Small intestine (tissue), 16 donors: ENCODE measurements around the gene CBX1. TPM values are rescaled to one million over a fixed set of nuclear protein-coding genes. Genes with fewer than 3 reads are reported as not detected.
A peak's percentile ranks its signal among the peaks of the same experiment; 100 is the strongest.

Source experiments
- DNase-seq, 2 donors: peaks; one replicate each; pipeline versions ENCODE4 v3.0.0 to v3.0.0-alpha.2; 2013
- FAIRE-seq: peaks from 2 replicates; lab custom pipeline; 2012; peaks lifted over from hg19 to GRCh38; lab: Jason Lieb, UNC
- H3K27ac ChIP-seq, 3 donors: one replicate each; pipeline ENCODE4 v1.5.1; 2013; ENCODE audit warnings: low read length in 2 of 3, mild to moderate bottlenecking in 2 of 3, control low read depth in 1 of 3, inconsistent platforms in 1 of 3, low read depth in 1 of 3, moderate library complexity in 1 of 3
- H3K27me3 ChIP-seq, 3 donors: one replicate each; pipeline ENCODE4 v1.6.1; 2013; ENCODE audit warnings: low read length in 3 of 3, inconsistent platforms in 1 of 3; ENCODE audit not compliant: control insufficient read depth in 3 of 3, insufficient read depth in 3 of 3
- H3K36me3 ChIP-seq, 3 donors: one replicate each; pipeline ENCODE4 v1.6.1; 2013; ENCODE audit warnings: low read length in 3 of 3, inconsistent platforms in 1 of 3, low read depth in 1 of 3, mild to moderate bottlenecking in 1 of 3, moderate library complexity in 1 of 3; ENCODE audit not compliant: control insufficient read depth in 3 of 3, insufficient read depth in 2 of 3
- H3K4me1 ChIP-seq, 3 donors: one replicate each; pipeline ENCODE4 v1.6.1; 2013; ENCODE audit warnings: low read length in 2 of 3, inconsistent platforms in 1 of 3, low read depth in 1 of 3, mild to moderate bottlenecking in 1 of 3, moderate library complexity in 1 of 3; ENCODE audit not compliant: control insufficient read depth in 3 of 3, insufficient read depth in 2 of 3
- H3K4me3 ChIP-seq, 3 donors: one replicate each; pipeline ENCODE4 v1.5.1; 2013; ENCODE audit warnings: low read length in 3 of 3, control low read depth in 1 of 3, inconsistent platforms in 1 of 3, low read depth in 1 of 3, mild to moderate bottlenecking in 1 of 3, moderate library complexity in 1 of 3
- H3K9me3 ChIP-seq, 2 donors: one replicate each; pipeline ENCODE4 v1.6.1; 2013; ENCODE audit warnings: low read depth in 1 of 2, low read length in 1 of 2; ENCODE audit not compliant: control insufficient read depth in 2 of 2, insufficient read depth in 1 of 2
- WGBS, 3 donors: extraction: QIAGEN DNeasy Blood & Tissue Kit; methylation state at CpG; one replicate each; pipeline ENCODE4 v1.1.7; 2013; 5-methylcytosine and 5-hydroxymethylcytosine counted together
- long read RNA-seq, 10 donors: transcript quantifications; one replicate each; lab custom pipeline, GENCODE V29; 2026
- polyA plus RNA-seq, 4 donors: library from polyadenylated mRNA; stranded (reverse) in 3 of 4; unstranded in 1 of 4; fragments of 200-250 nt in 3 of 4; fragments of 120-200 nt in 1 of 4; gene quantifications; one replicate each; pipeline versions ENCODE4 v1.2.1 to v1.2.3, GENCODE V29; 2013
- donor health status: healthy with polysubstance abuse.
- donor health status: control.
- donor health status: control.
- donor health status: Bipolar disorder and iron deficiency.
- donor health status: healthy.

CBX1 gene
- polyA plus RNA-seq, result 10 to 100 TPM in 2 of 4 donors, 1 to 10 TPM in 2; 9.4 to 57.1 (median 19.8) TPM
- long read RNA-seq, donor 1, result 0 reads
- long read RNA-seq, donor 2, transcript CBX1-201 (5 exons, 2,232 nt), result major isoform, 7 of 16 reads
- long read RNA-seq, donor 2, partial matches to known transcripts, result 9 of 16 reads
- long read RNA-seq, donor 2, other reads (novel, unspliced or antisense), result 0 of 16 reads
- long read RNA-seq, donor 3, transcript CBX1-201 (5 exons, 2,232 nt), result major isoform, 6 of 17 reads
- long read RNA-seq, donor 3, partial matches to known transcripts, result 9 of 17 reads
- long read RNA-seq, donor 3, other reads (novel, unspliced or antisense), result 0 of 17 reads
- long read RNA-seq, donor 4, partial matches to known transcripts, result 0 of 1 reads
- long read RNA-seq, donor 4, other reads (novel, unspliced or antisense), result 0 of 1 reads
- long read RNA-seq, donor 5, partial matches to known transcripts, result 0 of 2 reads
- long read RNA-seq, donor 5, other reads (novel, unspliced or antisense), result 0 of 2 reads
- long read RNA-seq, donor 6, transcript CBX1-201 (5 exons, 2,232 nt), result major isoform, 5 of 7 reads
- long read RNA-seq, donor 6, partial matches to known transcripts, result 0 of 7 reads
- long read RNA-seq, donor 6, other reads (novel, unspliced or antisense), result 0 of 7 reads
- long read RNA-seq, donor 7, transcript CBX1-201 (5 exons, 2,232 nt), result major isoform, 44 of 91 reads
- long read RNA-seq, donor 7, partial matches to known transcripts, result 45 of 91 reads
- long read RNA-seq, donor 7, other reads (novel, unspliced or antisense), result 0 of 91 reads
- long read RNA-seq, donor 8, partial matches to known transcripts, result 0 of 2 reads
- long read RNA-seq, donor 8, other reads (novel, unspliced or antisense), result 0 of 2 reads
- long read RNA-seq, donor 9, partial matches to known transcripts, result 0 of 2 reads
- long read RNA-seq, donor 9, other reads (novel, unspliced or antisense), result 0 of 2 reads
- long read RNA-seq, donor 10, transcript CBX1-201 (5 exons, 2,232 nt), result major isoform, 29 of 68 reads
- long read RNA-seq, donor 10, partial matches to known transcripts, result 37 of 68 reads
- long read RNA-seq, donor 10, other reads (novel, unspliced or antisense), result 0 of 68 reads

DNA sequence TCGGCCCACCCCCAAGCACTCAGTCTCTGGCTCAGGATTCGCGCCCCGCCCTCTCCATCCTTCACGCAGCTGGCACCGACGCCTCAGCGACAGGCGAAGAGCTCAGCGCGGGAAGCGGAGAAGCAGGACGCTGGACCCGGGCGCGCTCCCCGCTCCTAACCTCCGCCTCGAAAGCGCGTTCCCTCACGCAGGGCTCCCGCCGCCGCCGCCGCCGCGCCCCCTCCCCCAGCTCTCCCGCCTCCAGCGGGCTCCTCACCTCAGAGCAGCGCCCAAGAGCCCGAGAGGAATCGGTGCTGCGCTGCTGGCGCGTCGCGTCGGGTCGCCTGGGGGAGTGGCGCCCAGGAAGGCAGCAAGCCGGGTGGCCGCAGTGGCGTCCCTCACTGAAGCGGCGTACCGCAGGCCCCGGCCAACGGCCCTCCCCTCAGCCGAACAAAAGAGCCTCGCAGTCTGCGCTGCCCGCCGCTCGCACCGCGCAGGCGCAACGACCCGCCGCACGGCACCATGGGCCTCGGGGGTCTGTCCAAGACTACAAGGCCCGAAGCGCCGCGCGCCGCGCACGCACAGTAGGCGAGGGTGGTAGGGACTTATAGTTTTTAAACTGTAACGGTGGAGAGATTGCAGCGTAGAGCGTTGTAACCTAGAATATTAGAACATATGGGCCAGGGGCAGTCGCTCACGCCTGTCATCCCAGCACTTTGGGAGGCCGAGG is at the start of gene CBX1:
Gene CBX1, minus strand, starts transcription at position 467 of the 709 bp plus-strand sequence. CDS start 24,474 bp downstream, outside the sequence.
- 0 to 1% (median 1%) methylated on average over 49 to 79 of the region's 79 CpGs for WGBS, 3 donors
- Histone ChIP-seq H3K4me1 (peaks cover 0 to 4% (median 0%) of the 10 kb centered on the region in 3 donors), H3K27ac (peak within 1 kb of the TSS; percentile 68 to 91 (median 88)), H3K27me3 (no peaks in the 10 kb centered on the region), H3K9me3 (no peaks in the 10 kb centered on the region), H3K36me3 (peaks cover 0 to 3% (median 0%) of the 10 kb centered on the region in 3 donors), H3K4me3 (peak within 1 kb of the TSS; percentile 74 to 91 (median 89))
- DNase-seq (peak; percentile 90 to 97), FAIRE-seq (no peak)

DNA sequence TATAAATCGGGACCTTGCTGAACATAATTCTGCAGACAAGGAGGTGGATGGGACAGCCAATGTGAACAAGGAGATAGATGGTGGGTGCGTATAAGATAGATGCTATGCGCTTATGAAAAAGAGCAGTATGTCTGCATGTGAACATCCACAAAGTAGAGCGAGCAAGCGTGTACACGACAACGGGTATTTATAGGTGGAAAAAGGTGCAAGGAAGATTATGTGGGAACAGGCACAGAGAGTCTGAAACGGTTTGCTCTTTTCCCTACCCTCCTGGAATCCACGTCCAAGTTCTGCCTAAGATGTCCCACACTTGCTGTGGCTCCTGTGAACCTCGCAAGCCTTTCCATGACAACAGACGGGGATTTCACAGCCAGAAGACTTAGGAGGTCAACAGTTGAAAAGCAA is 49.3 kb upstream of the CBX1 start:
- H3K4me3 ChIP-seq, result no peak overlapping the region
- 49 to 63% (median 56%) methylated on average over 11 of the region's 11 CpGs for WGBS, 3 donors
- FAIRE-seq (no peak), DNase-seq (no peak)
- H3K9me3 ChIP-seq, result no peaks in the 10 kb centered on the region
- H3K36me3 ChIP-seq, result no peaks in the 10 kb centered on the region
- H3K27me3 ChIP-seq, result peaks cover 0 to 39% (median 5%) of the 10 kb centered on the region in 3 donors
- H3K4me1 ChIP-seq, result peaks cover 0 to 14% (median 0%) of the 10 kb centered on the region in 3 donors
- H3K27ac ChIP-seq, result no peak overlapping the region

DNA sequence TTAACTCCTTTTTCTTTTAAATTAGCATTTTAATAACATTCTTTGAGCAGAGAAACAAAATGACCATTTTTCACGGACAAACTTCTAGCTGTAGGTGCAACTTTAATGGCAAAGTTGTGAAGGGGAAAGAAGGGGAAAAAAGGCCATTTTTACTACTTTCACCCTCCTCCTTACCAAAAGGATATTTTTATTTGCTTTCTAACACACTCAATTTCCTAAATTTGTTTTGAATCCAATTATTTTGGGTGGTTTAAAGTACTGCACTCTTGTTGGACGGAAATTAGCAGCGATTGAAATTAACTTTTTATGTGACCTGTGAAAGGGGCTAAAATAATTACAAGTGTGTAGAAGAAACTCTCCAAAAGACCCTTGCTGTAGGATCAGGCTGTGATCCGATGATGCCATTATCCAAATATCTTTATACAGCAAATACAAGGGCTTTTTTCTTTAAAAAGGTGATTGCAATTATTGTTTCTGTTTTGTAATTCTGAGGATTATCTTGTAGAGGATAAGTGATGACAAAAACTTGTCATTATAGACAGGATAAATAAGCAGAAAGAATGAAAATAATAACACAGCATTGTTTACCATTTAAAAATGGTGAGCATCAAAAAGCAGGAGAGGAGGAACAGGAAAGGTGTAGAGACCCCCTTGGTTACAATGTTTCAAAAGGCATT is 48.6 kb upstream of the CBX1 start:
- WGBS, 3 donors, result 67 to 79% (median 76%) methylated on average over 4 of the region's 4 CpGs
- Histone ChIP-seq H3K9me3 (no peaks in the 10 kb centered on the region), H3K27me3 (peaks cover 0 to 39% (median 5%) of the 10 kb centered on the region in 3 donors), H3K36me3 (no peaks in the 10 kb centered on the region), H3K4me3 (no peak overlapping the region), H3K4me1 (peaks cover 0 to 17% (median 0%) of the 10 kb centered on the region in 3 donors), H3K27ac (no peak overlapping the region)
- FAIRE-seq, result no peak
- DNase-seq, result no peak

DNA sequence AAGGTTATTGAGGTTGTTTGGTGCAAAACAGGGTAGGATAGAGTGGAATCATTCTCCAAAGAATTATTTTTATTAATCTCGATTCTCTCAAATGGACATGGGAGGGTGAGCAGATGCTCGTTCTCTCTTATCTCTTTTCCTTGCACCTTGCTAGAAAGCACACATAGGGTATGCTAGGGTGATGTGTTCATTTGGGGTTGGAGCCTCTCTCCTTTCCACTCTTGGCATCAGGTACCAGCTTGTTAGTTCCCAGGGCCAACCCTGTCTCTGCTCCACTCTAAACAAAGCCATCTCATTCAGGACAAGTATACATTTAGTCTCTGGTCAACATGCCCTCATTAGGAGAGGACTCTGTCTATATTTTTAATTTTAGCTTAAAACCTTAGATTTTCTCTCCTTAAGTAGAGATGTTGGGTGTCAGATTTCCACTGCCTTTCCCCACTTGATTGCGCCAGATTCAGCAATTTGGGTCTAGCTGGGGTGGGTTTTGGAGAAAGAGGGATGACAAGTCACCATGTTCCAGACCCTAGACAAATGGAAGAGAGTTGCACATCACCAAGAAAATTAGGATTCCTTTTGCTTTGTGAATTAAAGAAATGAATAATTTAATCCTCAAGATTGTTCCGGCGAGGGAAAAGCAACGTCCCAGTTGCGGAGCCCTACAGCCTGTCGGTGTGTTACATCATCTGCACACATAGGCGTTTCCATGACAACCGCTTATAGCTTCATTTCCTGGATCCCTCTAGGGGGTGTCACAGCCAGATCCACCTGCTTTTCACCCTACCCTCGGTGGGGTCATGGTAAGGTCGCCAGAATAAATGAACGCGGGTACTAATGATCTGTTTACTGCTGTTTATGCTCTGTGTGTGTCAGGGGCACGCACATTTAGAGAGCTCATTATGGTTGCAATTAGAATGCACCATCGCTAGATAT is 47.8 kb upstream of the CBX1 start:
- Histone ChIP-seq H3K27ac (no peak overlapping the region), H3K9me3 (no peaks in the 10 kb centered on the region), H3K27me3 (peaks cover 0 to 40% (median 5%) of the 10 kb centered on the region in 3 donors), H3K4me3 (no peak overlapping the region), H3K36me3 (no peaks in the 10 kb centered on the region), H3K4me1 (peaks cover 0 to 11% (median 0%) of the 10 kb centered on the region in 3 donors)
- DNase-seq (peak in 1 of 2 donors; percentile 31), FAIRE-seq (no peak)
- 37 to 50% (median 47%) methylated on average over 16 of the region's 16 CpGs for WGBS, 3 donors

DNA sequence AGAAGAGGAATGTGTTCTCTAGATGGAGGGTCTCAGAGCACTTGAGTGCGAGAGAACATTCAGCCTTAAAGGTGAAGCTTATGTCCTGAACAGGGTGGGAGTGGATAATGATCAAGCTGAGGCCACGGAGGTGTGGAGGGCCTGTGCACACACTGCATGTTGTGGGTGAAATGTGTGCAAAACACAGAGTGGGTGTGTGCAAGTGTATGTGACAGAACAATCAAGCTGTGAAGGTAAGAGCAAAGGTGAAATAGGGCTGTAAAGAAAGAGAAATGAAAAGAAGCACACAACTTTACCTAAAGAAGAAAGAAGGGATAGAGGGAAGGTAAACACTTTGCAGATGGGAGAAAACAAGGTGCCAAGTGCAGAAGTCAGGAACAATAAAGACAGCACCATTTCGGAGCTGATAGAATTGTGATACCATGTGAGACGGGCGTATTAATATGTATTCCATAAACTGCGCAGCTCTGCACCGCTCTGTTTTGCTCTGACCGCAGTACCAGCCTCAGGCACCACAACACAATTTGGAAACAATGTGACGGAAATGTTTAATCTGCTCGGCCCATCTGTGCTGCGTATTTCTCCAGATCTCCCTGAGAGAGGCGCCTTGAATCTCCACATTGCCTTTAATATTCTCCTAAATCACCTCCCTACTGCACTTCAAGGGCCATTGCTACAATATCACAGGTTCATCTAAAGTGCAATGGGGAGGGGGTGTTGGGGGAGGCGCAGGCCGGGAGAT is 46.9 kb upstream of the CBX1 start:
- DNase-seq (no peak), FAIRE-seq (no peak)
- Histone ChIP-seq H3K4me1 (peaks cover 0 to 7% (median 0%) of the 10 kb centered on the region in 3 donors), H3K4me3 (no peak overlapping the region), H3K9me3 (no peaks in the 10 kb centered on the region), H3K27ac (no peak overlapping the region), H3K36me3 (no peaks in the 10 kb centered on the region), H3K27me3 (peaks cover 0 to 46% (median 5%) of the 10 kb centered on the region in 3 donors)
- 71 to 81% (median 75%) methylated on average over 14 of the region's 14 CpGs for WGBS, 3 donors

DNA sequence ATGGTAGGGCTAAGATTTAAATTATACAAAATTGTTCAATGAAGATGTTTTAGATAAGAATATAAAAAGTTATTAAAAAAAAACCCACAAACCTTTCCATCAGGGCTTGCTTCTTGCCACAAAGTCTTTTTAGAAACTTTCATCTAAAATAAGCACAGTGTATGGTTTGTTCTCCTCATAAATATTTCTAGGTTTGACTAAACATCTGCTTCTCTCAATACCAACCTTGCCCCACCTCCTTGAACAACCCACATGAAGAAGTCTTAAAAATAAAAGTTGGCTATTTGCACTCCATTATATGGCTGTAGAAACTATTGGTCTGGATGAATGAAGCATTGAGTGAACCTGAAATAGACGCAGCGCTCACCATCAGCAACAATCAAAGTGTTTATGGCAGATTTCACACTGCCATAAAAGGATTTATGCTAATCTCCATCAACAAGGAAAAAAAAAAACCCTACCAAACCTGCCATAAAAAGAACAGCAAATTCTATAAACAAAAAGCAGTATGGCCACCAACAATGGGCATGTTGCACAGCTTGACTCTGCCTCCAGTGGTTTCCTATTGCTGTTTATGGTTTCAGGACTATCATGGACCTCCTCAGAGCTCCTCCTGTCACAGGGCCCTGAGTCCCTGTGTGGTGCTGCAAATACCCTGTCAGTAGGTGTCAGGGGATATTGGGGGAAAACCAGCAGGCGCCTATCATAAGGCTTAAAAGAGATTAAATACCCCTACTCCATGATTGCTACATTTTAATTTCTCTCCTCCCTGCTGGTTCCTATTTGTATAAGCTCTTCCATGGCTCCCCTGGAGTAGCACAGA is 43.9 kb upstream of the CBX1 start:
- H3K4me1 ChIP-seq, result peaks cover 0 to 5% (median 0%) of the 10 kb centered on the region in 3 donors
- FAIRE-seq, result no peak
- peaks cover 0 to 33% (median 2%) of the 10 kb centered on the region in 3 donors for H3K27me3 ChIP-seq
- no peak overlapping the region for H3K4me3 ChIP-seq
- no peaks in the 10 kb centered on the region for H3K9me3 ChIP-seq
- DNase-seq, result no peak
- no peaks in the 10 kb centered on the region for H3K36me3 ChIP-seq
- 58 to 75% (median 67%) methylated on average over 3 of the region's 3 CpGs for WGBS, 3 donors
- no peak overlapping the region for H3K27ac ChIP-seq
